HCT116 (cell line): ENCODE results near the gene PRICKLE3. TPM values are rescaled to one million over a fixed set of nuclear protein-coding genes. Genes with fewer than 3 reads are reported as not detected.
A peak's percentile ranks its signal among the peaks of the same experiment; 100 is the strongest.

Experiments used
- ATAC-seq: fragments of 200-7000 bp; cut with Tn5 transposase; 2 replicates; pipeline ENCODE4 v1.9.1; 2020; ENCODE audit warnings: mild to moderate bottlenecking, moderate library complexity
- BruUV-seq: library from RNA; stranded (reverse); fragments of 400-500 nt; replicated peaks from 2 replicates; lab custom pipeline; 2021; lab: Mats Ljungman, UMichigan
- CTCF ChIA-PET: fragments of 300-600 bp; sonication (Branson Sonifier 250); formaldehyde crosslinking; loops from one replicate; lab custom pipeline; 2021; ENCODE audit warnings: antibody characterized with exemption; lab: Charles Lee
- POLR2A ChIA-PET: fragments of 300-600, 350-600 bp; sonication (Branson Sonifier 250); formaldehyde crosslinking; loops from one replicate; lab custom pipeline; 2021; ENCODE audit warnings: antibody characterized with exemption; lab: Charles Lee
- RAD21 ChIA-PET, 2 experiments: fragments of 300-600 bp; sonication (Branson Sonifier 250); formaldehyde crosslinking; loops; one replicate each; lab custom pipeline; 2023; ENCODE audit warnings: low total read pairs in 2 of 2; ENCODE audit not compliant: uncharacterized antibody in 2 of 2, unreplicated experiment in 2 of 2, low non-redundant PET in 1 of 2; lab: Charles Lee
- DNase-seq: peaks from one replicate; pipeline ENCODE4 v3.0.0-alpha.2; 2010; ENCODE audit warnings: low read depth, low spot score
- H2AFZ ChIP-seq: fragments of 200-600 bp; shearing (Covaris generic), sonication (generic); 2 replicates; pipeline ENCODE4 v1.6.1; 2017; ENCODE audit warnings: low read depth, mixed run types, mixed read lengths, antibody characterized with exemption, low read length; ENCODE audit not compliant: poor library complexity, severe bottlenecking
- H3K27ac ChIP-seq: 2 replicates; pipeline ENCODE4 v1.5.1; 2012; ENCODE audit warnings: low read depth, low read length
- H3K27me3 ChIP-seq: fragments of 200-600 bp; sonication (generic); 2 replicates; pipeline ENCODE4 v1.6.1; 2016; ENCODE audit warnings: mixed run types, low read length, mixed read lengths; ENCODE audit not compliant: insufficient read depth
- H3K36me3 ChIP-seq, 2 experiments: fragments of 200-500 bp in 1 of 2; fragments of 200-600 bp in 1 of 2; sonication (Bioruptor generic) in 1 of 2; sonication (generic) in 1 of 2; 2 replicates each; pipeline versions ENCODE4 v1.5.1 to v1.6.1; 2014 to 2016; ENCODE audit warnings: low read length in 2 of 2, inconsistent platforms in 1 of 2, mixed read lengths in 1 of 2, mixed run types in 1 of 2; ENCODE audit not compliant: insufficient read depth in 2 of 2, control insufficient read depth in 1 of 2
- H3K4me1 ChIP-seq, 2 experiments: fragments of 200-600 bp in 1 of 2; sonication (generic) in 1 of 2; 2 replicates each; pipeline versions ENCODE4 v1.5.1 to v1.6.1; 2012 to 2017; ENCODE audit warnings: low read length in 2 of 2, inconsistent platforms in 1 of 2, mild to moderate bottlenecking in 1 of 2, mixed read lengths in 1 of 2, mixed run types in 1 of 2, moderate library complexity in 1 of 2; ENCODE audit not compliant: insufficient read depth in 2 of 2, control insufficient read depth in 1 of 2
- H3K4me2 ChIP-seq: fragments of 200-600 bp; sonication (generic); 2 replicates; pipeline ENCODE4 v1.6.1; 2017; ENCODE audit warnings: mixed run types, low read length, mixed read lengths
- H3K4me3 ChIP-seq, 2 experiments: fragments of 200-600 bp in 1 of 2; sonication (generic) in 1 of 2; replicated peaks in 1 of 2; 2 replicates each; pipeline ENCODE4 v1.5.1; 2011 to 2016; ENCODE audit warnings: low read length in 2 of 2, control low read depth in 1 of 2, low read depth in 1 of 2, mild to moderate bottlenecking in 1 of 2, mixed read lengths in 1 of 2, mixed run types in 1 of 2
- H3K79me2 ChIP-seq: fragments of 200-600 bp; sonication (generic); 2 replicates; pipeline ENCODE4 v1.6.1; 2017; ENCODE audit warnings: mild to moderate bottlenecking, mixed run types, low read length, moderate library complexity, mixed read lengths; ENCODE audit not compliant: insufficient read depth
- H3K9ac ChIP-seq: fragments of 200-600 bp; sonication (generic); 2 replicates; pipeline ENCODE4 v1.6.1; 2016; ENCODE audit warnings: low read length, mixed read lengths
- H3K9me2 ChIP-seq: fragments of 200-600 bp; sonication (generic), shearing (Covaris generic); 2 replicates; pipeline ENCODE4 v1.6.1; 2017; ENCODE audit warnings: mixed run types, mild to moderate bottlenecking, moderate library complexity; ENCODE audit not compliant: insufficient read depth
- H3K9me3 ChIP-seq, 2 experiments: fragments of 200-500 bp in 1 of 2; fragments of 200-600 bp in 1 of 2; sonication (Bioruptor generic) in 1 of 2; sonication (generic) in 1 of 2; 2 replicates each; pipeline ENCODE4 v1.6.1; 2014 to 2017; ENCODE audit warnings: low read length in 2 of 2, mixed read lengths in 2 of 2, inconsistent platforms in 1 of 2, low read depth in 1 of 2, mild to moderate bottlenecking in 1 of 2, mixed run types in 1 of 2, moderate library complexity in 1 of 2; ENCODE audit not compliant: control insufficient read depth in 1 of 2, insufficient read depth in 1 of 2
- H4K20me1 ChIP-seq: fragments of 200-600 bp; sonication (generic), shearing (Covaris generic); 2 replicates; pipeline ENCODE4 v1.6.1; 2017; ENCODE audit warnings: mixed run types, mild to moderate bottlenecking, moderate library complexity; ENCODE audit not compliant: insufficient read depth
- CBX3 ChIP-seq: IDR thresholded peaks from 2 replicates; pipeline ENCODE4 v1.6.1; 2012; ENCODE audit warnings: low read depth
- CEBPB ChIP-seq: IDR thresholded peaks from 2 replicates; pipeline ENCODE4 v1.6.1; 2012; ENCODE audit warnings: low read depth
- EZH2phosphoT487 ChIP-seq: fragments of 200-600 bp; IDR thresholded peaks from 2 replicates; pipeline ENCODE4 v1.6.1; 2018; ENCODE audit warnings: antibody characterized with exemption, borderline replicate concordance
- JUND ChIP-seq: IDR thresholded peaks from 2 replicates; pipeline ENCODE4 v1.6.1; 2012
- POLR2AphosphoS5 ChIP-seq: IDR thresholded peaks from 2 replicates; pipeline ENCODE4 v1.6.1; 2011; ENCODE audit warnings: mild to moderate bottlenecking, low read depth, low read length, moderate library complexity
- RAD21 ChIP-seq: IDR thresholded peaks from 2 replicates; pipeline ENCODE4 v1.6.1; 2012; ENCODE audit warnings: low read depth, mild to moderate bottlenecking
- SIN3A ChIP-seq: IDR thresholded peaks from 2 replicates; pipeline ENCODE4 v1.6.1; 2012; ENCODE audit warnings: low read depth
- SP1 ChIP-seq: IDR thresholded peaks from 2 replicates; pipeline ENCODE4 v1.6.1; 2012; ENCODE audit warnings: low read depth
- SRF ChIP-seq: IDR thresholded peaks from 2 replicates; pipeline ENCODE4 v1.6.1; 2012; ENCODE audit warnings: low read depth
- ZFX ChIP-seq: fragments of 450-650 bp; IDR thresholded peaks from 2 replicates; pipeline ENCODE4 v1.6.1; 2017
- ZNF274 ChIP-seq: fragments of 200-500 bp; sonication (Bioruptor generic); IDR thresholded peaks from 2 replicates; pipeline ENCODE4 v1.6.1; 2014; ENCODE audit warnings: mild to moderate bottlenecking, low read depth, low read length, inconsistent platforms
- intact Hi-C: fragments of 100-400 bp; cut with micrococcal nuclease; formaldehyde crosslinking; loops from 2 replicates; pipeline ENCODE4 v1.10.0; 2022
- total RNA-seq: library from RNA; stranded (reverse); gene quantifications from one replicate; pipeline ENCODE4 v1.2.1, GENCODE V29; 2021; ENCODE audit not compliant: unreplicated experiment
- TF ChIP-seq, protein P1 (sequence below): IDR thresholded peaks from 2 replicates; pipeline ENCODE4 v1.6.1; 2012
- TF ChIP-seq, protein P2 (sequence below): IDR thresholded peaks from 2 replicates; pipeline ENCODE4 v1.6.1; 2012
- TF ChIP-seq, protein P3 (sequence below): IDR thresholded peaks from 2 replicates; pipeline ENCODE4 v1.6.1; 2012; ENCODE audit warnings: low read depth

The PRICKLE3 gene
- total RNA-seq, 1 experiment from 2014 or later = 27.8 TPM

DNA sequence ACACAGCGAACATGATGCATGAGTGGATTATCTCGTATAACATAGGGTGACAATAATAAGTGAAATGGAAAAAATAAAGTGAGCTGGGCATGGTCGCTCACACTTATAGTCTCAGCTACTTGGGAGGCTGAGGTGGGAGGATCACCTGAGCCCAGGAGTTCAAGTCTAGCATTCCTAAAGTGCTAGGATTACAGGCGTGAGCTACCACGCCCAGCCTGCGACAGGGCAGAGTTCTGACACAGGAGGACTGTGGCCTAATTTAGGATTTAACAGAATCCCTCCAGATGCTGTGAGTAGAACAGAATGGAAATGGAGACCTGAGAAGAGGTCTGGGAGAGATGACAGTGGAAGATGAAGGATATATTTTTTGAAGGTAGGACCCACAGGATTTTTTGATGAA is 3.4 kb upstream of the PRICKLE3 start:
- H4K20me1 ChIP-seq = no peaks in the 10 kb centered on the region
- no peaks in the 10 kb centered on the region for H3K9me2 ChIP-seq
- intact Hi-C loops = loop anchor here (2.0 to 10.0 kb wide), 3 partner anchors 79 to 645 kb away; partner anchors contain the start of gene PPP1R3F
- no peak overlapping the region for H2AFZ ChIP-seq
- no peaks in the 10 kb centered on the region for H3K9me3 ChIP-seq
- H3K4me3 ChIP-seq = peak overlapping the region; percentile 50 to 55
- H3K36me3 ChIP-seq = no peaks in the 10 kb centered on the region
- RAD21 ChIA-PET = no interaction called here
- H3K27me3 ChIP-seq = no peaks in the 10 kb centered on the region
- H3K4me2 ChIP-seq = peak overlapping the region; percentile 78
- ATAC-seq = no peak
- POLR2A ChIA-PET = interaction anchor here (2.5 kb wide), 1 partner anchor 22 kb away, joined by 21 read pairs; no protein-coding TSS in a partner anchor
- CTCF ChIA-PET = interaction anchor here (1.1 to 1.2 kb wide), 2 partner anchors 23 to 83 kb away, joined by 3 read pairs; no protein-coding TSS in a partner anchor
- peak overlapping the region; percentile 64 for H3K27ac ChIP-seq
- peaks cover 14 to 36% of the 10 kb centered on the region in 2 experiments for H3K4me1 ChIP-seq
- BruUV-seq = no TSS peak
- TF ChIP-seq EZH2phosphoT487 (no peak), SIN3A (no peak), JUND (no peak), ZNF274 (no peak), CEBPB (no peak), SP1 (no peak), POLR2AphosphoS5 (no peak), SRF (no peak), ZFX (no peak), CBX3 (no peak), RAD21 (no peak)
- TF ChIP-seq, protein P1, sequence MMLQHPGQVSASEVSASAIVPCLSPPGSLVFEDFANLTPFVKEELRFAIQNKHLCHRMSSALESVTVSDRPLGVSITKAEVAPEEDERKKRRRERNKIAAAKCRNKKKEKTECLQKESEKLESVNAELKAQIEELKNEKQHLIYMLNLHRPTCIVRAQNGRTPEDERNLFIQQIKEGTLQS = no peak
- TF ChIP-seq, protein P2, sequence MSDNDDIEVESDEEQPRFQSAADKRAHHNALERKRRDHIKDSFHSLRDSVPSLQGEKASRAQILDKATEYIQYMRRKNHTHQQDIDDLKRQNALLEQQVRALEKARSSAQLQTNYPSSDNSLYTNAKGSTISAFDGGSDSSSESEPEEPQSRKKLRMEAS = no peak
- TF ChIP-seq, protein P3, sequence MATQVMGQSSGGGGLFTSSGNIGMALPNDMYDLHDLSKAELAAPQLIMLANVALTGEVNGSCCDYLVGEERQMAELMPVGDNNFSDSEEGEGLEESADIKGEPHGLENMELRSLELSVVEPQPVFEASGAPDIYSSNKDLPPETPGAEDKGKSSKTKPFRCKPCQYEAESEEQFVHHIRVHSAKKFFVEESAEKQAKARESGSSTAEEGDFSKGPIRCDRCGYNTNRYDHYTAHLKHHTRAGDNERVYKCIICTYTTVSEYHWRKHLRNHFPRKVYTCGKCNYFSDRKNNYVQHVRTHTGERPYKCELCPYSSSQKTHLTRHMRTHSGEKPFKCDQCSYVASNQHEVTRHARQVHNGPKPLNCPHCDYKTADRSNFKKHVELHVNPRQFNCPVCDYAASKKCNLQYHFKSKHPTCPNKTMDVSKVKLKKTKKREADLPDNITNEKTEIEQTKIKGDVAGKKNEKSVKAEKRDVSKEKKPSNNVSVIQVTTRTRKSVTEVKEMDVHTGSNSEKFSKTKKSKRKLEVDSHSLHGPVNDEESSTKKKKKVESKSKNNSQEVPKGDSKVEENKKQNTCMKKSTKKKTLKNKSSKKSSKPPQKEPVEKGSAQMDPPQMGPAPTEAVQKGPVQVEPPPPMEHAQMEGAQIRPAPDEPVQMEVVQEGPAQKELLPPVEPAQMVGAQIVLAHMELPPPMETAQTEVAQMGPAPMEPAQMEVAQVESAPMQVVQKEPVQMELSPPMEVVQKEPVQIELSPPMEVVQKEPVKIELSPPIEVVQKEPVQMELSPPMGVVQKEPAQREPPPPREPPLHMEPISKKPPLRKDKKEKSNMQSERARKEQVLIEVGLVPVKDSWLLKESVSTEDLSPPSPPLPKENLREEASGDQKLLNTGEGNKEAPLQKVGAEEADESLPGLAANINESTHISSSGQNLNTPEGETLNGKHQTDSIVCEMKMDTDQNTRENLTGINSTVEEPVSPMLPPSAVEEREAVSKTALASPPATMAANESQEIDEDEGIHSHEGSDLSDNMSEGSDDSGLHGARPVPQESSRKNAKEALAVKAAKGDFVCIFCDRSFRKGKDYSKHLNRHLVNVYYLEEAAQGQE = no peak
- peak overlapping the region; percentile 62 for H3K9ac ChIP-seq
- H3K79me2 ChIP-seq = peaks cover 14% of the 10 kb centered on the region; the same call in 1 of the 2 replicates
- no peak for DNase-seq
